Measurements from ENCODE around the gene SND1. TPM values are rescaled to one million over a fixed set of nuclear protein-coding genes. Genes with fewer than 3 reads are reported as not detected.

Gene SND1
- total and polyA plus RNA-seq, 10 of the 15 experiments (the other 5 are each of a cell fraction or from before 2014, with no cell fraction given) = 52.4 to 270 (median 146) TPM

- SMC1A ChIA-PET (ENCODE audit: uncharacterized antibody, unreplicated experiment) = interaction anchor here (0.8 kb wide), 1 partner anchor 96 kb away, joined by 3 read pairs; no protein-coding TSS in a partner anchor
- Histone ChIP-seq H3K4me2 (ENCODE audit: control insufficient read depth, insufficient read depth) (no peak overlapping the region), H3K4me1 (ENCODE audit: control insufficient read depth, insufficient read depth, low read length) (no peaks in the 10 kb centered on the region), H2AFZ (ENCODE audit: control insufficient read depth, low read depth, low read length) (no peak overlapping the region), H3K9ac (ENCODE audit: control insufficient read depth, insufficient read depth, low read length) (no peak overlapping the region), H3K4me3 (no peak overlapping the region), H3K27ac (ENCODE audit: control insufficient read depth, insufficient read depth) (no peak overlapping the region), H3K27me3 (replicated peaks in 1 of 2; ENCODE audit: control insufficient read depth in 2 of 2, insufficient read depth in 2 of 2, low read length in 1 of 2) (no peaks in the 10 kb centered on the region), H3K79me2 (ENCODE audit: control insufficient read depth, insufficient read depth, low read length) (no peaks in the 10 kb centered on the region), H3K9me3 (replicated peaks; ENCODE audit: control insufficient read depth, insufficient read depth, low read length) (no peaks in the 10 kb centered on the region), H3K36me3 (ENCODE audit: control insufficient read depth in 2 of 2, insufficient read depth in 2 of 2, low read length in 1 of 2) (peaks cover 11% of the 10 kb centered on the region in 2 experiments; a peak in 3 of 4 replicates), H4K20me1 (ENCODE audit: control insufficient read depth, insufficient read depth) (no peaks in the 10 kb centered on the region; the same call in 1 of the 2 replicates)
- RAD21 ChIA-PET (ENCODE audit: unreplicated experiment) = no interaction called here
- TF ChIP-seq, protein P1, sequence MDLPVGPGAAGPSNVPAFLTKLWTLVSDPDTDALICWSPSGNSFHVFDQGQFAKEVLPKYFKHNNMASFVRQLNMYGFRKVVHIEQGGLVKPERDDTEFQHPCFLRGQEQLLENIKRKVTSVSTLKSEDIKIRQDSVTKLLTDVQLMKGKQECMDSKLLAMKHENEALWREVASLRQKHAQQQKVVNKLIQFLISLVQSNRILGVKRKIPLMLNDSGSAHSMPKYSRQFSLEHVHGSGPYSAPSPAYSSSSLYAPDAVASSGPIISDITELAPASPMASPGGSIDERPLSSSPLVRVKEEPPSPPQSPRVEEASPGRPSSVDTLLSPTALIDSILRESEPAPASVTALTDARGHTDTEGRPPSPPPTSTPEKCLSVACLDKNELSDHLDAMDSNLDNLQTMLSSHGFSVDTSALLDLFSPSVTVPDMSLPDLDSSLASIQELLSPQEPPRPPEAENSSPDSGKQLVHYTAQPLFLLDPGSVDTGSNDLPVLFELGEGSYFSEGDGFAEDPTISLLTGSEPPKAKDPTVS (IDR thresholded peaks at IDR 0.05; ENCODE audit: low read depth, low read length) = no peak
- TF ChIP-seq POLR2AphosphoS2 (IDR thresholded peaks at IDR 0.05; ENCODE audit: low read depth, low read length) (no peak), ZNF24 (IDR thresholded peaks at IDR 0.05) (no peak), RB1 (IDR thresholded peaks at IDR 0.05; ENCODE audit: borderline replicate concordance) (no peak), RAD21 (IDR thresholded peaks at IDR 0.05; ENCODE audit: insufficient read depth, low read depth, low read length) (no peak)
- TF ChIP-seq, protein P2, sequence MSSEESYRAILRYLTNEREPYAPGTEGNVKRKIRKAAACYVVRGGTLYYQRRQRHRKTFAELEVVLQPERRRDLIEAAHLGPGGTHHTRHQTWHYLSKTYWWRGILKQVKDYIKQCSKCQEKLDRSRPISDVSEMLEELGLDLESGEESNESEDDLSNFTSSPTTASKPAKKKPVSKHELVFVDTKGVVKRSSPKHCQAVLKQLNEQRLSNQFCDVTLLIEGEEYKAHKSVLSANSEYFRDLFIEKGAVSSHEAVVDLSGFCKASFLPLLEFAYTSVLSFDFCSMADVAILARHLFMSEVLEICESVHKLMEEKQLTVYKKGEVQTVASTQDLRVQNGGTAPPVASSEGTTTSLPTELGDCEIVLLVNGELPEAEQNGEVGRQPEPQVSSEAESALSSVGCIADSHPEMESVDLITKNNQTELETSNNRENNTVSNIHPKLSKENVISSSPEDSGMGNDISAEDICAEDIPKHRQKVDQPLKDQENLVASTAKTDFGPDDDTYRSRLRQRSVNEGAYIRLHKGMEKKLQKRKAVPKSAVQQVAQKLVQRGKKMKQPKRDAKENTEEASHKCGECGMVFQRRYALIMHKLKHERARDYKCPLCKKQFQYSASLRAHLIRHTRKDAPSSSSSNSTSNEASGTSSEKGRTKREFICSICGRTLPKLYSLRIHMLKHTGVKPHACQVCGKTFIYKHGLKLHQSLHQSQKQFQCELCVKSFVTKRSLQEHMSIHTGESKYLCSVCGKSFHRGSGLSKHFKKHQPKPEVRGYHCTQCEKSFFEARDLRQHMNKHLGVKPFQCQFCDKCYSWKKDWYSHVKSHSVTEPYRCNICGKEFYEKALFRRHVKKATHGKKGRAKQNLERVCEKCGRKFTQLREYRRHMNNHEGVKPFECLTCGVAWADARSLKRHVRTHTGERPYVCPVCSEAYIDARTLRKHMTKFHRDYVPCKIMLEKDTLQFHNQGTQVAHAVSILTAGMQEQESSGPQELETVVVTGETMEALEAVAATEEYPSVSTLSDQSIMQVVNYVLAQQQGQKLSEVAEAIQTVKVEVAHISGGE (CRISPR knock-in tag; IDR thresholded peaks at IDR 0.05) = no peak
- ATAC-seq (no peak), DNase-seq (ENCODE audit: low read depth, low spot score) (no peak), FAIRE-seq (no peak)
- CTCF ChIA-PET = no interaction called here
- POLR2A ChIA-PET = no interaction called here
- BruUV-seq (replicated peaks) = no TSS peak
- intact Hi-C loops (cut with micrococcal nuclease; ENCODE audit: unreplicated experiment) (no loop called here), in situ Hi-C loops (cut with MboI) (no loop called here)
- 95% methylated on average over 4 of the region's 4 CpGs for WGBS (ENCODE audit: insufficient coverage, insufficient replicate concordance, low lambda C conversion rate, missing lambda C conversion rate)
Observed at GRCh38 chr7:128054511-128054910, 402.5 kb downstream of the SND1 start.

All from GM12878 (cell line).